GM18951 (cell line): ENCODE measurements around the gene CRTC3.

Experiments used
- POLR2A ChIP-seq: IDR thresholded peaks from 4 replicates; pipeline ENCODE4 v1.6.1; 2011; ENCODE audit warnings: mild to moderate bottlenecking; ENCODE audit not compliant: insufficient read length, insufficient read depth; ENCODE audit errors: extremely low read depth
- in situ Hi-C: fragments of 300-500 bp; cut with MboI; formaldehyde crosslinking; loops from one replicate; pipeline ENCODE4 v1.12.0; 2022; ENCODE audit warnings: low sequenced_read_pairs, mixed read lengths, inconsistent platforms; ENCODE audit not compliant: unreplicated experiment

The CRTC3 gene

DNA sequence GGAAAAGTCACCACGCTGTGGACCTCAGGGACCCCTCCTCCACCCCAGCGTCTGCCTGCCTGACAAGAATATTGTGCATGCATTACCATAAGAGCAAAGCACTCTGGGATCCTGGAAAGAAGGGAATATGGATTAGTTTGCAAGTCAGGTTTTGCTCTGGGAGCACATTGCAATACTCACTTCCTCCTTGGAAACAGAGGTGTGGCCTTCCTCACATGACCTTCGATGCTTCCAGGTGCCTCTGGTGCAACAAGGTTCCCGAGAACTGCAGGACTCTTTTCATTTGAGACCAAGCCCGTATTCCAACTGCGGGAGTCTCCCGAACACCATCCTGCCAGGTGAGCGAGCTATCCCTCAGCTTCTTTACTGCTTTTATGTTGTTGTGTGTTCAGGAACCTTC lies 111.1 kb downstream of the CRTC3 start:
- in situ Hi-C loops = loop anchor here (10.0 kb wide), 1 partner anchor 244 kb away; the partner anchor contains the start of gene FES
- TF ChIP-seq POLR2A = no peak

DNA sequence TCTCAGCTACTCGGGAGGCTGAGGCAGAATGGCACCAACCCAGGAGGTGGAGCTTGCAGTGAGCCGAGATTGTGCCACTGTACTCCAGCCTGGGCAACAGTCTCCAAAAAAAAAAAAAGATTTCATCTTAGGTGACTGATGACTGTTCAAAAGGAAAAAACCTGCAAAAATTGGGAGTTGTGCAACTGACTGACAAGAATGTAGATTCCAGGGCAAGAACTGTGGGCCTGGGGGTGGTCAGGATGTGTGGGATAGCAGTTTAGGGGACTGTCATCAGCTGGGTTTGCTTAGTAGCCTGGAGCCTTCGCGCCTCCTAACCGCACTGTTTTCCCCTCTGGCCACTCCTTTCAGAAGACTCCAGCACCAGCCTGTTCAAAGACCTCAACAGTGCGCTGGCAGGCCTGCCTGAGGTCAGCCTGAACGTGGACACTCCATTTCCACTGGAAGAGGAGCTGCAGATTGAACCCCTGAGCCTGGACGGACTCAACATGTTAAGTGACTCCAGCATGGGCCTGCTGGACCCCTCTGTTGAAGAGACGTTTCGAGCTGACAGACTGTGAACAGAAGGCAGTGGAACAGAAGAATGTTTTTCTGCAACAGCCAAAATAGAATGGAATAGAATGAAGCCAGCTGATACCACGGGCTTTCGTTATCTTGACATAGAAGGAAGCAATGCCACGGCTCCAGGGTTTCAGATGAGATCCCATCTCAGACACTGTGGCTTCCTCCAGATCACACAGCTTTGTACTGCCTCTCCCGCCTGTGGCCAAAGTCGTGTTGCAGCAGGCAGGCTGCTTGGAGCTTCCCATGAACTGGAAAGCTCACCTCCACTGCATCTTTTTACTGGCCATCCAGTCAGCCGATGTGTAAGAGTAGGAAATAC lies 112.1 kb downstream of the CRTC3 start:
- in situ Hi-C loops = loop anchor here (10.0 kb wide), 1 partner anchor 243 kb away; the partner anchor contains the start of gene FES
- TF ChIP-seq POLR2A = no peak

DNA sequence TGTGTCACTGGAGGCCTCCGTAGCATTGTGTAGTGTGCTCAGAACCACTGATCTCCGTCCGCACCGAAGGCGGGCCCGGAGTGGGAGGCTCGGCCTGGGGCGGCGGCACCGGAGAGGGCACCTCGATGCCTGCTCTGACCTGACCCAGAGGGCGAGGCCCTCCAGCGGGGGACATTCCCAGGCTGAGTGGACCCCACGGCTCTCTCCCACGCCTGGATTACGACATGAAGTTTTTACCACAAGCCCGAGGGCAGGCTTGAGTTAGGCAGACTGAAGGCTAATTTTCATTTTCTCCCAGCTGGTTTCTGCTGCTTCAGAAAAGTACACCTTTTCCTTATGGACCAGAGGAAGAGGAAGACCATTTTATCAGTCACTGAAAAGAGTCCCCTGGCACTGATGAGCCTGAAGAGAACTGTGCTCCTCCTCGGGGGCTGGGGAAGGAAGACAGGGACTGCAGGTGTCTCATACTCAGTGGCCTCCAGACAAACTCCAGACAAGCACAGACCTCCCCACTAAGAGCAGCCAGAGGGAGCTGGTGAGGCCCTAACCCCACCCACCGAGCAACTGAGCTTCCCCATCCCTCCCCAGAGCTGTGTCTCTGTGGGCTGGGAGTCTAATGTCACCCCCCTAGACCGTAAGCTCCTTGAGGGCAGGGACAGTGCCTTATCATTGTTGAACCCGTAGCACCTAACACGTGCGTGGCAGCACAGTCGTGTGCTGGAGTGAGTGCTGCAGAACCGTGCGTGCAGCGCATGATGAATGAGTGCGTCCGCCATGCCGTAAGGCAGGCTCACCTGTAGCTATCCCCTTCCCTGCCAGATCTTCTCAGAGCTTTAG lies 113.0 kb downstream of the CRTC3 start:
- TF ChIP-seq POLR2A = no peak
- in situ Hi-C loops = loop anchor here (10.0 kb wide), 1 partner anchor 242 kb away; the partner anchor contains the start of gene FES

DNA sequence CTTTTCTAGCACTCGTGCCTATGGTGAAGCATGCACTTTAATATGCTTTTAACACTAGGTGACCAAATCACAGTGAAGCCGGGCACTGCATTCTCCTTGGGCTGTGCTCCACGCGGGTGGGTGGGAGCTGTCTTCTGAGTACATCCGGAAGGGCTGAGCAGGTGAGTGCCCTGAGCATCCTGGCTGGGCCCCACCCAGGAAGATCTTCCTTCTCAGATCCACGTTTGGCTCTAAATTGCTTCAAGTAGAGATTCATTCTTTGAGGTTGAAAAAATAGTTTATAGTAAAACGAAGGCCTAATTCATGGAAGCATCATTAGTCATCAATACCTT lies 113.5 kb downstream of the CRTC3 start:
- TF ChIP-seq POLR2A = no peak
- in situ Hi-C loops = loop anchor here (10.0 kb wide), 1 partner anchor 242 kb away; the partner anchor contains the start of gene FES

DNA sequence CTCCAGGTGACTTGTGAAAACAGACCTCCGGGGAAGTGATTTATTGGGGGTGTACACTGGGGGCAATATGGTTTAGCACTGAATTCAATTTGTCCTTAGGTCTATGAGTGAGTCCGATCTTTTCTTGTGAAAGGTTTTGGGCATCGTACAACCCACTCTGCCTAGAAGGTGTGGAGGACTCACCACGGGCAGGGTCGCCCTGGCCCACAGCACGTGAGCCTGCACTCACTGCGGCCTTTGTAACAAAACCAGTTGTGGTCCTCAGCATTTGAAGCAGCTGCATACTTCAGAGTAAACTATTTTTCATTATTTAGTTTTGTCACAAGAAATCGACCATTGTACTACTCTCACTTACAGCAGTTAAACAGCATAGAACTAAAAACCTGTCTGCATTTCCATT lies 114.8 kb downstream of the CRTC3 start:
- in situ Hi-C loops = loop anchor here (10.0 kb wide), 1 partner anchor 240 kb away; the partner anchor contains the start of gene FES
- no peak for TF ChIP-seq POLR2A

DNA sequence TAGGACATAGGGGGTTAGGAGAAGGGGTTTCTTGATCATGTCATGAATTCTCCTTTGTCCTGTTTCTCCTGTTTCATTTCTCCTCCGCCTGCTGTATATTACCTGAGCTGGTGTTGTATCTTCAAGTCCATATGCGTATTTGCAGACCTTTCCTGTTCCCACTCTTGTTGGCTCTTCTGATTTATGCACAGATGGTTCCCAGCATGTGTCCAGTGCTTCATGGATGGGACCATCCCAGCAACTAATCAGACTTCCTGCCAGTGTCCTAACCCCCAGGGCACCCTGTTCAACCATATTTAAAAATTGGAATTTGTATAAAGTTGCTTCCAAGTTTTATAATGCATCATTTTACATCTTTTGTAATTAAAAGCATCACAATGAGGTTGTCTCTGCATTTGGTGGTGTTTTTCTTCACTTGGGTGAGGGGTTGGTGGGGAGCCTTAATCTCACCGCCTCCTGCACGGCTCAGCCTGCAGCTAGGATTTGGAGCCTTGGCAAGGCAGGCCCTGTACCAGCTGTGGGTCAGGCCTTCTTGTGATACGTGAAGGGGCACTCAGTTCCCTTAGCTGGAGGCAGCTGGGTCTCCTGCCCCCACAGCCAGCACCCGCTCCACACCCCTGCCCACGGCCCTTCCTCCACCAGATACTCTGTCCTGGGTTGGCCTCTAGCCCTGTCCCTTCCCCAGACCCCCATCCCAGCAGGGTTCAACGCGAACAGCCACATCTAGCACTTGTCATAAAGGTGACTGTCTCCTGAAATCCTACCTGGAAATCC lies 115.4 kb downstream of the CRTC3 start:
- TF ChIP-seq POLR2A = no peak
- in situ Hi-C loops = loop anchor here (5.0 to 10.0 kb wide), 2 partner anchors 47 to 240 kb away; partner anchors contain the start of gene FES

DNA sequence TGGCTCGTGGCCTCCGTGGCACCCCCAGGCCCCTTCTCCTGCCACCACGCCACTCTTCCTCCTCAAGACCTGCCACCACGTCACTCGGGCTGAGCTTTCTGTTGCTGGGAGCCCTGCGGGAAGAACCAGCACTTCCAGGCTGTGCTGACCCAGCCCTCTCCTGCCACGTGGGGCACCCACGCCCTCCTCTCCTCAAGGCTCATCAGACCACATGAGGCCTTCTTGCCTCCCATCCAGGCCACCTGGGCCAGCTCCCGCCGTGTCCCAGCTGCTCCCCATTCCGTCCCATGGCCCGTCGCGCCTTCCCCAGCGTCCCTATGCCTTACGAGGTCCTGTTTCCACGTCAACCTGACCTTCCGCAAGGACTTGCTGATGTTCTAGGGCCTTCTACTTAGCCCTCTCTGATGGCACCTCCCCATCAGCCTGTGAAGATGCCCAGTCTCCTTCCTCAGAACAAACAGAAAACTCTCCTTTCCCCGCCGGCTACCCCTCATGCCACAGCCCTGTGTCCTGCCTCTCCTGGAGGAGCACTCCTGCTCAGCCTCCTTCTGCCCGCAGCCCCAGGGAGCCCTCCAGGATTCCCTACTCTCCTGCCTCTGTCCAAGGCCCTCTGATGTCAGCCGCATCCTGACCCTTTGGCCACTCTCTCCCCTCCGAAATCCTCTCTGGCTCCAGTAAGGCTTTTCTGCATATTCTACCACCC lies 116.3 kb downstream of the CRTC3 start:
- no peak for TF ChIP-seq POLR2A
- in situ Hi-C loops = loop anchor here (5.0 to 10.0 kb wide), 2 partner anchors 46 to 239 kb away; partner anchors contain the start of gene FES

DNA sequence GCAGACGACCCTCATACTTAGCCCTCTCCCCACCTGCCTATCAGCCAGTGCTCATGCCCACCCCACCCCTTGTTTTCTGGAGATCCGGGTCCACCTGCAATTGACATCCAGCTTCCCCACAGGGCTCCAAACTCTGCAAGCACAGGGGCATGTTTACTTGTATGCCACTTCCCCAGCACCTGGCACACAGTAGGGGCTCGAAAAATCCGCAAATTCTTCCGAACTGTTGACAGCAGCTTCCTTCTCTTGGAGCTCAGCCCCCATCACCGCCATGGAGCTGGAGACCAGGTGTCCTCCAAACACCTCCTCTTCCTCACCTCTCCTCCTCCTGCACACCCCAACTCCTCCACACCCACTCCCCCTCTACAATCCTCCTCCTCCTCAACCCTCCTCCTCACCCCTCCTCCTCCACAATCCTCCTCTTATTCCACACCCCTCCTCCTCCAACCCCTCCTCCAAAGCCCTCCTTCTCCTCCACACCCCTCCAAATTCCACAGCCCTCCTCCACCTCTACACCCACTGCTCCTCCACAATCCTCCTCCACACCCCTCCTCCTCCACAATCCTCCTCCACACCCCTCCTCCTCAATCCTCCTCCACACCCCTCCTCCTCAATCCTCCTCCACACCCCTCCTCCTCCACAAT lies 117.1 kb downstream of the CRTC3 start:
- in situ Hi-C loops = loop anchor here (5.0 to 10.0 kb wide), 2 partner anchors 46 to 238 kb away; partner anchors contain the start of gene FES
- TF ChIP-seq POLR2A = no peak

DNA sequence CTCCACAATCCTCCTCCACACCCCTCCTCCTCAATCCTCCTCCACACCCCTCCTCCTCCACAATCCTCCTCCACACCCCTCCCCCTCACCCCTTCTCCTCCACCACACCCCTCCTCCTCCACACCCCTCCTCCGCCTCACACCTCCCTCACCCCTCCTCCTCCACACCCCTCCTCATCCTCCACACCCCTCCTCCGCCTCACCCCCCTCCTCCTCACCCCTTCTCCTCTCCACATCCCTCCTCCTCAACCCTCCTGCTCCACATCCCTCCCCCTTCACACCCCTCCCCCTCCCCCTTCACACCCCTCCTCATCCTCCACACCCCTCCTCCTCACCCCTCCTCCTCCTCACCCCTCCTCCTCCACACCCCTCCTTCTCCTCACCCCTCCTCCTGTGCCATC lies 117.6 kb downstream of the CRTC3 start:
- TF ChIP-seq POLR2A = no peak
- in situ Hi-C loops = loop anchor here (5.0 to 10.0 kb wide), 2 partner anchors 45 to 237 kb away; partner anchors contain the start of gene FES

DNA sequence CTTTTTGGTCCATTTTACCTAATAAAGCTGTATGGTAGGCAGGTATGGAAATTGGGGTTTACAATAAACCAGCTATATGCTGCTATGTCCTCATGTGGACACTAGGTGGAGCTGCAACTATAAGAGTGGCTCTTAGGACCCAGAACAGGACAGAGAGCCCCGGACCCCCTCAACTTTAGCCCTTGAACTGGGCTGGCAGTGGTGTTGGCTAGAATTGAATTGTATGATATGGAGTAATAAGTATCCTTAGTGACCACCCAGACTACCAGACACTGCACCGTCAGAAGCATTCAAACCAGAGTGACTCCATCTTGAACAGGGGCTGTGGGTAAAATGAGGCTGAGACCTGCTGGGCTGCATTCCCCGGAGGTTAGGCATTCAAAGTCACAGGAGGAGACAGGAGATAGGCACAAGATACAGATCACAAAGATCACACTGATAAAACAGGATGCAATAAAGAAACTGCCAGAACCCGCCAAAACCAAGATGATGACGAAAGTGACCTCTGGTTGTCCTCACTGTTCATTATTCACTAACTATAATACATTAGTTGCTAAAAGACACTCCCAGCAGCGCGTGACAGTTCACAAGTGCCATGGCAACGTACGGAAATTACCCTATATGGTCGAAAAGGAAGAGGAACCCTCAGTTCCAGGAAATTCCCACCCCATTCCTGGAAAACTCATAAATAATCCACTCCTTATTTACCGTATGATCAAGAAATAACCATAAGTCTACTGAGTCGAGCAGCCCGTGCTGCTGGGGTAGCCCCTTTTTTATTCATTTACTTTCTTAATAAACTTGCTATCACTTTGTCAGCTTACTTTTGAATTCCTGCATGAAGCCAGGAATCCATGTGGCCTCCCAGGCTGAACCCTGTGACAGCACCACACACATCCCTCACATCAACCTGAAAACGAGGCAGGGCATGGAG lies 118.7 kb downstream of the CRTC3 start:
- in situ Hi-C loops = loop anchor here (5.0 to 10.0 kb wide), 2 partner anchors 44 to 236 kb away; partner anchors contain the start of gene FES
- TF ChIP-seq POLR2A = no peak
